ENCODE data around the gene CBX3. TPM values are rescaled to one million over a fixed set of nuclear protein-coding genes. Genes with fewer than 3 reads are reported as not detected.

Gene CBX3
- total RNA-seq, 1 donor from 2014 or later = 188 TPM

GRCh38 chr7:26155531-26156375 lies 45.8 kb upstream of the CBX3 start:
- DNase-seq (ENCODE audit: extremely low spot score, unreplicated experiment) = no peak
- Mint-ChIP-seq H3K9me3 (no peaks in the 10 kb centered on the region), H3K27ac (peak overlapping the region; percentile 58), H3K4me1 (ENCODE audit: unreplicated experiment) (peaks cover 23% of the 10 kb centered on the region), H3K27me3 (peaks cover 65% of the 10 kb centered on the region), H3K4me3 (peak overlapping the region; percentile 41), H3K36me3 (no peaks in the 10 kb centered on the region)
- TF ChIP-seq CTCF (conservative IDR thresholded peaks at IDR 0.05) = no peak

DNA sequence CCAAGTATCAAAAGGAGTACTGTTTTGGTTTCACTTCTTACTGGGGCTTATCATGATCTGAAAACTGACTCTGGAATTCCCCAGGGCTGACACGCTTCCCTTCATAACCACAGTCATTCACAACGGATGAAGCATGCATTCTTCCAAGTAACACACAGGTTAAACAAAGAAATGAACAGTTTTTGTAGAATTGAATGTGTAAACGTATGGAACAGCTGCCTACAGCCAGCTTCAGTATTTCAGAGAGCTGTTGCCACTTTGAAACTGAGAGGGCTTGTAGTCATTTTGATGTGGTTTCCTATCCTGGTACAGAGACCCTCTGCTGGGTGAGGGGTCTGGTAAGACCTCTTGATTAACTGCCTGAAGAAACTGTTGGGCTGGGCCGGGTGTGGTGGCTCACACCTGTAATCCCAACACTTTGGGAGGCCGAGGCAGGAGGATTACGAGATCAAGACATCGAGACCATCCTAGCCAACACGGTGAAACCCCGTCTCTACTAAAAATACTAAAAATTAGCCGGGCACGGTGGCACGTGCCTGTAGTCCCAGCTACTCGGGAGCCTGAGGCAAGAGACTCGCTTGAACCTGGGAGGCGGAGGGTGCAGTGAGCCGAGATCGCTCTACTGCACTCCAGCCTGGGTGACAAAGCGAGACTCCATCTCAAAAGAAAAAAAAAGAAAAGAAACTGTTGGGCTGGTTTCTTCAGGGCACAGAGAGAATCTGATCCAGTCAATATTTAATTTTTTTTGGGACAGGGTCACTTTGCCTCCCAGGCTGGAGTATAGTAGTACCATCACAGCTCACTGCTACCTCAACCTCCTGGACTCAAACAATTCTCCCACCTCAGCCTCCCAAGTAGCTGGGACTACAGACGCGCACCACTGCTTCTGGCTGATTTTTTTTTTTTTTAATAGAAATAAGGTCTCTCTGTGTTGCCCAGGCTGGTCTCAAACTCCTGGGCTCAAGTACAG lies 44.8 kb upstream of the CBX3 start:
- H3K9me3 Mint-ChIP-seq = no peaks in the 10 kb centered on the region
- H3K27ac Mint-ChIP-seq = peak overlapping the region; percentile 56
- no peak for DNase-seq (ENCODE audit: extremely low spot score, unreplicated experiment)
- H3K36me3 Mint-ChIP-seq = no peaks in the 10 kb centered on the region
- peaks cover 23% of the 10 kb centered on the region for H3K4me1 Mint-ChIP-seq (ENCODE audit: unreplicated experiment)
- peaks cover 55% of the 10 kb centered on the region for H3K27me3 Mint-ChIP-seq
- TF ChIP-seq CTCF (conservative IDR thresholded peaks at IDR 0.05) = no peak
- H3K4me3 Mint-ChIP-seq = no peak overlapping the region

GRCh38 chr7:26157520-26158105 lies 43.9 kb upstream of the CBX3 start:
- Mint-ChIP-seq H3K27ac (no peak overlapping the region), H3K36me3 (no peaks in the 10 kb centered on the region), H3K9me3 (no peaks in the 10 kb centered on the region), H3K4me3 (no peak overlapping the region), H3K27me3 (peaks cover 53% of the 10 kb centered on the region), H3K4me1 (ENCODE audit: unreplicated experiment) (peaks cover 23% of the 10 kb centered on the region)
- TF ChIP-seq CTCF (conservative IDR thresholded peaks at IDR 0.05) = no peak
- DNase-seq (ENCODE audit: extremely low spot score, unreplicated experiment) = no peak

GRCh38 chr7:26159243-26159642 lies 42.3 kb upstream of the CBX3 start:
- Mint-ChIP-seq H3K4me1 (ENCODE audit: unreplicated experiment) (peaks cover 15% of the 10 kb centered on the region), H3K9me3 (no peaks in the 10 kb centered on the region), H3K36me3 (no peaks in the 10 kb centered on the region), H3K27ac (no peak overlapping the region), H3K27me3 (peaks cover 39% of the 10 kb centered on the region), H3K4me3 (no peak overlapping the region)
- no peak for TF ChIP-seq CTCF (conservative IDR thresholded peaks at IDR 0.05)
- DNase-seq (ENCODE audit: extremely low spot score, unreplicated experiment) = no peak

DNA sequence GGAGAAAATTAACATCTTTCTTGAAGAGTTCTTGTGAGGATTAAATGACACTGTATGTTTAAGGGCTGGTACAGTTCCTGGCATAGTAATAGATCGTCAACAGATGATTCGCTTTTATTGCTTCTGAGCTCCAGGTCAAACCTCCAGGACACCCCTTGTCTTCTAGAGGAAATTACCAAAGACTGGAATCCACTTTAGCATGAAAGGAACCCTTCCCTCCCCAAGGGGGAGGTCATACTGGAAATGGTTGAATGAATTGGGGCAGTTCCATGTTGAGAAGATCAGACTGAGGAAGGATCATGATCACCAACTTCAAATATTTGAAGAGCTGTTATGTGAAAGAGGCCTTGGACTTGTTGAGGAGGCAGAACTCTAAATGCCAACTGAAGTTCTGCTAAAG lies 40.6 kb upstream of the CBX3 start:
- no peaks in the 10 kb centered on the region for H3K9me3 Mint-ChIP-seq
- peaks cover 11% of the 10 kb centered on the region for H3K4me1 Mint-ChIP-seq (ENCODE audit: unreplicated experiment)
- DNase-seq (ENCODE audit: extremely low spot score, unreplicated experiment) = no peak
- H3K27ac Mint-ChIP-seq = no peak overlapping the region
- no peak overlapping the region for H3K4me3 Mint-ChIP-seq
- H3K27me3 Mint-ChIP-seq = peaks cover 22% of the 10 kb centered on the region
- TF ChIP-seq CTCF (conservative IDR thresholded peaks at IDR 0.05) = no peak
- no peaks in the 10 kb centered on the region for H3K36me3 Mint-ChIP-seq

Measured in type B pancreatic cell (in vitro differentiated cells).